ENCODE measurements around the gene EIF4EBP2. TPM values are rescaled to one million over a fixed set of nuclear protein-coding genes. Genes with fewer than 3 reads are reported as not detected.

EIF4EBP2 gene
- total and polyA plus RNA-seq, 2 of the 13 experiments (the other 11 are each of a cell fraction or from before 2014, with no cell fraction given), result 16.9 to 22.0 TPM

- TF ChIP-seq, protein P1, sequence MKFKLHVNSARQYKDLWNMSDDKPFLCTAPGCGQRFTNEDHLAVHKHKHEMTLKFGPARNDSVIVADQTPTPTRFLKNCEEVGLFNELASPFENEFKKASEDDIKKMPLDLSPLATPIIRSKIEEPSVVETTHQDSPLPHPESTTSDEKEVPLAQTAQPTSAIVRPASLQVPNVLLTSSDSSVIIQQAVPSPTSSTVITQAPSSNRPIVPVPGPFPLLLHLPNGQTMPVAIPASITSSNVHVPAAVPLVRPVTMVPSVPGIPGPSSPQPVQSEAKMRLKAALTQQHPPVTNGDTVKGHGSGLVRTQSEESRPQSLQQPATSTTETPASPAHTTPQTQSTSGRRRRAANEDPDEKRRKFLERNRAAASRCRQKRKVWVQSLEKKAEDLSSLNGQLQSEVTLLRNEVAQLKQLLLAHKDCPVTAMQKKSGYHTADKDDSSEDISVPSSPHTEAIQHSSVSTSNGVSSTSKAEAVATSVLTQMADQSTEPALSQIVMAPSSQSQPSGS (CRISPR knock-in tag; IDR thresholded peaks at IDR 0.05), result no peak
- TF ChIP-seq ATF1 (CRISPR knock-in tag; IDR thresholded peaks at IDR 0.05) (no peak), GTF3A (CRISPR knock-in tag; conservative IDR thresholded peaks at IDR 0.05) (0 out of 2 replicates have a peak, but pooled peaks have one; percentile 13), ZNF781 (CRISPR knock-in tag; IDR thresholded peaks at IDR 0.05; ENCODE audit: borderline replicate concordance, not compliant biosample characterization) (no peak), GFI1 (CRISPR knock-in tag; IDR thresholded peaks at IDR 0.05; ENCODE audit: borderline replicate concordance) (0 out of 2 replicates have a peak, but pooled peaks have one; percentile 35), NFATC3 (CRISPR knock-in tag; IDR thresholded peaks at IDR 0.05) (no peak), CC2D1A (CRISPR knock-in tag; IDR thresholded peaks at IDR 0.05) (no peak), ATF4 (CRISPR knock-in tag; IDR thresholded peaks at IDR 0.05) (no peak), GLI4 (CRISPR knock-in tag; IDR thresholded peaks at IDR 0.05; ENCODE audit: borderline replicate concordance) (0 out of 2 replicates have a peak, but pooled peaks have one; percentile 28), TBL1XR1 (IDR thresholded peaks at IDR 0.05; ENCODE audit: borderline replicate concordance, low read length, partially characterized antibody) (peak; percentile 20), SNRNP70 (IDR thresholded peaks at IDR 0.05; ENCODE audit: low read depth, low read length) (no peak), ZNF451 (CRISPR knock-in tag; IDR thresholded peaks at IDR 0.05) (no peak), ZBTB1 (CRISPR knock-in tag; IDR thresholded peaks at IDR 0.05; ENCODE audit: borderline replicate concordance) (no peak), TCF12 (IDR thresholded peaks at IDR 0.05) (no peak), TCF12 (CRISPR knock-in tag; IDR thresholded peaks at IDR 0.05) (no peak), ZNF557 (CRISPR knock-in tag; IDR thresholded peaks at IDR 0.05) (no peak), KDM5B (CRISPR knock-in tag; IDR thresholded peaks at IDR 0.05; ENCODE audit: borderline replicate concordance) (no peak), ZNF460 (CRISPR knock-in tag; IDR thresholded peaks at IDR 0.05; ENCODE audit: borderline replicate concordance) (no peak)
- TF ChIP-seq, protein P2, sequence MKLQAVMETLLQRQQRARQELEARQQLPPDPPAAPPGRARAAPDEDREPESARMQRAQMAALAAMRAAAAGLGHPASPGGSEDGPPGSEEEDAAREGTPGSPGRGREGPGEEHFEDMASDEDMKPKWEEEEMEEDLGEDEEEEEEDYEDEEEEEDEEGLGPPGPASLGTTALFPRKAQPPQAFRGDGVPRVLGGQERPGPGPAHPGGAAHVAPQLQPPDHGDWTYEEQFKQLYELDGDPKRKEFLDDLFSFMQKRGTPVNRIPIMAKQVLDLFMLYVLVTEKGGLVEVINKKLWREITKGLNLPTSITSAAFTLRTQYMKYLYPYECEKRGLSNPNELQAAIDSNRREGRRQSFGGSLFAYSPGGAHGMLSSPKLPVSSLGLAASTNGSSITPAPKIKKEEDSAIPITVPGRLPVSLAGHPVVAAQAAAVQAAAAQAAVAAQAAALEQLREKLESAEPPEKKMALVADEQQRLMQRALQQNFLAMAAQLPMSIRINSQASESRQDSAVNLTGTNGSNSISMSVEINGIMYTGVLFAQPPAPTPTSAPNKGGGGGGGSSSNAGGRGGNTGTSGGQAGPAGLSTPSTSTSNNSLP (IDR thresholded peaks at IDR 0.05; ENCODE audit: low read depth, low read length), result no peak
- TF ChIP-seq, protein P3, sequence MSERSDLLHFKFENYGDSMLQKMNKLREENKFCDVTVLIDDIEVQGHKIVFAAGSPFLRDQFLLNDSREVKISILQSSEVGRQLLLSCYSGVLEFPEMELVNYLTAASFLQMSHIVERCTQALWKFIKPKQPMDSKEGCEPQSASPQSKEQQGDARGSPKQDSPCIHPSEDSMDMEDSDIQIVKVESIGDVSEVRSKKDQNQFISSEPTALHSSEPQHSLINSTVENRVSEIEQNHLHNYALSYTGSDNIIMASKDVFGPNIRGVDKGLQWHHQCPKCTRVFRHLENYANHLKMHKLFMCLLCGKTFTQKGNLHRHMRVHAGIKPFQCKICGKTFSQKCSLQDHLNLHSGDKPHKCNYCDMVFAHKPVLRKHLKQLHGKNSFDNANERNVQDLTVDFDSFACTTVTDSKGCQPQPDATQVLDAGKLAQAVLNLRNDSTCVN (CRISPR knock-in tag; IDR thresholded peaks at IDR 0.05; ENCODE audit: borderline replicate concordance), result no peak
- TF ChIP-seq, protein P4, sequence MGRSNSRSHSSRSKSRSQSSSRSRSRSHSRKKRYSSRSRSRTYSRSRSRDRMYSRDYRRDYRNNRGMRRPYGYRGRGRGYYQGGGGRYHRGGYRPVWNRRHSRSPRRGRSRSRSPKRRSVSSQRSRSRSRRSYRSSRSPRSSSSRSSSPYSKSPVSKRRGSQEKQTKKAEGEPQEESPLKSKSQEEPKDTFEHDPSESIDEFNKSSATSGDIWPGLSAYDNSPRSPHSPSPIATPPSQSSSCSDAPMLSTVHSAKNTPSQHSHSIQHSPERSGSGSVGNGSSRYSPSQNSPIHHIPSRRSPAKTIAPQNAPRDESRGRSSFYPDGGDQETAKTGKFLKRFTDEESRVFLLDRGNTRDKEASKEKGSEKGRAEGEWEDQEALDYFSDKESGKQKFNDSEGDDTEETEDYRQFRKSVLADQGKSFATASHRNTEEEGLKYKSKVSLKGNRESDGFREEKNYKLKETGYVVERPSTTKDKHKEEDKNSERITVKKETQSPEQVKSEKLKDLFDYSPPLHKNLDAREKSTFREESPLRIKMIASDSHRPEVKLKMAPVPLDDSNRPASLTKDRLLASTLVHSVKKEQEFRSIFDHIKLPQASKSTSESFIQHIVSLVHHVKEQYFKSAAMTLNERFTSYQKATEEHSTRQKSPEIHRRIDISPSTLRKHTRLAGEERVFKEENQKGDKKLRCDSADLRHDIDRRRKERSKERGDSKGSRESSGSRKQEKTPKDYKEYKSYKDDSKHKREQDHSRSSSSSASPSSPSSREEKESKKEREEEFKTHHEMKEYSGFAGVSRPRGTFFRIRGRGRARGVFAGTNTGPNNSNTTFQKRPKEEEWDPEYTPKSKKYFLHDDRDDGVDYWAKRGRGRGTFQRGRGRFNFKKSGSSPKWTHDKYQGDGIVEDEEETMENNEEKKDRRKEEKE (IDR thresholded peaks at IDR 0.05), result no peak
Measured at GRCh38 chr10:70405037-70405824, 1.3 kb downstream of the EIF4EBP2 start (continued).
